Measurements from ENCODE around the gene DPYSL3.

DNA sequence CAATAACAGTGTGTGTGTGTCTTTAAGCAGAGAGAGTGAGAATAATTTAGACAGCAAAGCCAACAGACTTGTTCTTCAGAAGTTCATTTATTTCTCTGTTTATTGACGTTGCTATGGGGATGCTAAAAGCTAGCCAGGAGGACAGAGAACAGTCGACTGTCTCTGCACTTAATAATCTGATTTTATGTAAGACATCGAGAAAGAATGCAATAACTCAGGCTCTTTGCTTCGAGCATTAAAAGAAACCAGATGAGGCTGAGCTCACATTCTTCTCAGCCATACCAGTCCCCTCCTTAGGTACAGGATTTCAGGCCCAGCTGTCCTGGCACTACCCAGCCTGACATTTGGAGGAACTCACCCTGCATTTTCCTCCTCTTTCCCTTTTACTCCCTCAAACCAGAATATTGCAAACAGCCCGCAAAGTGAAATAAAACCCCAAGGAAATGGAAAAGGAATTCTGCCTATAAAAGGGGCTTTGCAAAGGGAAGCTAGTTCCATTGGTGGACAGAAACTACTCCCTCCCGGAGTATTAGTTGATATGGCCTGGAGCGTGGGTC, 44.5 kb upstream of the DPYSL3 start:
- TF ChIP-seq, protein P1, sequence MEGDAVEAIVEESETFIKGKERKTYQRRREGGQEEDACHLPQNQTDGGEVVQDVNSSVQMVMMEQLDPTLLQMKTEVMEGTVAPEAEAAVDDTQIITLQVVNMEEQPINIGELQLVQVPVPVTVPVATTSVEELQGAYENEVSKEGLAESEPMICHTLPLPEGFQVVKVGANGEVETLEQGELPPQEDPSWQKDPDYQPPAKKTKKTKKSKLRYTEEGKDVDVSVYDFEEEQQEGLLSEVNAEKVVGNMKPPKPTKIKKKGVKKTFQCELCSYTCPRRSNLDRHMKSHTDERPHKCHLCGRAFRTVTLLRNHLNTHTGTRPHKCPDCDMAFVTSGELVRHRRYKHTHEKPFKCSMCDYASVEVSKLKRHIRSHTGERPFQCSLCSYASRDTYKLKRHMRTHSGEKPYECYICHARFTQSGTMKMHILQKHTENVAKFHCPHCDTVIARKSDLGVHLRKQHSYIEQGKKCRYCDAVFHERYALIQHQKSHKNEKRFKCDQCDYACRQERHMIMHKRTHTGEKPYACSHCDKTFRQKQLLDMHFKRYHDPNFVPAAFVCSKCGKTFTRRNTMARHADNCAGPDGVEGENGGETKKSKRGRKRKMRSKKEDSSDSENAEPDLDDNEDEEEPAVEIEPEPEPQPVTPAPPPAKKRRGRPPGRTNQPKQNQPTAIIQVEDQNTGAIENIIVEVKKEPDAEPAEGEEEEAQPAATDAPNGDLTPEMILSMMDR (IDR thresholded peaks at IDR 0.05): no peak
- no peak for TF ChIP-seq POLR2A (IDR thresholded peaks at IDR 0.05)
